PFSK-1 (cell line): ENCODE data around the gene RALB.

ENCODE experiments used
- POLR2AphosphoS5 ChIP-seq: IDR thresholded peaks from 2 replicates; pipeline ENCODE4 v1.6.1; 2012; ENCODE audit warnings: low read depth, mild to moderate bottlenecking, control low read depth, low read length, moderate library complexity
- TAF1 ChIP-seq: IDR thresholded peaks from 2 replicates; pipeline ENCODE4 v1.6.1; 2012; ENCODE audit warnings: low read length, control low read depth, borderline replicate concordance; ENCODE audit not compliant: insufficient read depth

- no peak for TF ChIP-seq POLR2AphosphoS5
- no peak for TF ChIP-seq TAF1
Observed at GRCh38 chr2:120287183-120288015, 34.7 kb downstream of the RALB start.
